A549 treated with ZK216348 at 1 μM for 4 hours (cell line): Measurements from ENCODE around the gene ARF6. TPM values are rescaled to one million over a fixed set of nuclear protein-coding genes. Genes with fewer than 3 reads are reported as not detected.

Experiments used
- total RNA-seq: library from RNA; stranded (reverse); fragments of 200-300 nt; extraction: Qiagen RNA extraction; gene quantifications from 5 replicates; pipeline ENCODE4 v1.2.3, GENCODE V29; 2022; ENCODE audit warnings: low read depth

The ARF6 gene
- total RNA-seq, result 58.3 to 82.4 TPM (median 76.4 TPM) in 5 replicates

GRCh38 chr14:49892636-49893308 is at the start of gene ARF6:
Gene ARF6, plus strand, starts transcription at chr14:49893082. Its CDS starts 655 bp downstream, at chr14:49893737.

GRCh38 chr14:49852301-49853157 is 40.4 kb upstream of the ARF6 start, which contains the start of gene NEMF:
Gene NEMF, minus strand, starts transcription at chr14:49852788. Its CDS starts 35 bp downstream, at chr14:49852753.

Other genes starting within 250 kb of the ARF6 start
- 8.8 to 15.4 TPM (median 13.7 TPM) in 5 replicates for gene POLE2, start 204.9 kb upstream of the ARF6 start, total RNA-seq
- 0.15 to 0.36 TPM (median 0.26 TPM) in 5 replicates for gene KLHDC1, start 200.0 kb upstream of the ARF6 start, total RNA-seq
- gene KLHDC2, start 124.9 kb upstream of the ARF6 start, total RNA-seq, result 24.1 to 41.7 TPM (median 32.7 TPM) in 5 replicates
- gene NEMF, start 40.3 kb upstream of the ARF6 start, total RNA-seq, result 26.3 to 40.0 TPM (median 33.3 TPM) in 5 replicates
- 7.3 to 10.2 TPM (median 9.0 TPM) in 5 replicates for gene VCPKMT, start 223.5 kb downstream of the ARF6 start, total RNA-seq